Thyroid gland (tissue), 4 donors: ENCODE results near the gene SYT3.

Source experiments
- CTCF ChIP-seq, 6 experiments: fragments of 200-600 bp in 3 of 6; fragments of 450-650 bp in 3 of 6; sonication (generic) in 3 of 6; IDR thresholded peaks; one replicate each; pipeline ENCODE4 v1.5.1; 2016 to 2019; ENCODE audit warnings: antibody characterized with exemption in 6 of 6, mild to moderate bottlenecking in 2 of 6, inconsistent platforms in 1 of 6, moderate library complexity in 1 of 6
- POLR2A ChIP-seq, 2 donors: fragments of 450-650 bp; IDR thresholded peaks; one replicate each; pipeline ENCODE4 v1.6.1; 2017; ENCODE audit warnings: antibody characterized with exemption in 2 of 2, mild to moderate bottlenecking in 2 of 2, moderate library complexity in 1 of 2

- TF ChIP-seq CTCF (IDR thresholded peaks at IDR 0.05) (no peak), POLR2A (IDR thresholded peaks at IDR 0.05) (no peak)
Observed at GRCh38 chr19:50573741-50574461, 65.8 kb downstream of the SYT3 start.
